ENCODE results near the gene PLCB1.

- TF ChIP-seq, protein P1, sequence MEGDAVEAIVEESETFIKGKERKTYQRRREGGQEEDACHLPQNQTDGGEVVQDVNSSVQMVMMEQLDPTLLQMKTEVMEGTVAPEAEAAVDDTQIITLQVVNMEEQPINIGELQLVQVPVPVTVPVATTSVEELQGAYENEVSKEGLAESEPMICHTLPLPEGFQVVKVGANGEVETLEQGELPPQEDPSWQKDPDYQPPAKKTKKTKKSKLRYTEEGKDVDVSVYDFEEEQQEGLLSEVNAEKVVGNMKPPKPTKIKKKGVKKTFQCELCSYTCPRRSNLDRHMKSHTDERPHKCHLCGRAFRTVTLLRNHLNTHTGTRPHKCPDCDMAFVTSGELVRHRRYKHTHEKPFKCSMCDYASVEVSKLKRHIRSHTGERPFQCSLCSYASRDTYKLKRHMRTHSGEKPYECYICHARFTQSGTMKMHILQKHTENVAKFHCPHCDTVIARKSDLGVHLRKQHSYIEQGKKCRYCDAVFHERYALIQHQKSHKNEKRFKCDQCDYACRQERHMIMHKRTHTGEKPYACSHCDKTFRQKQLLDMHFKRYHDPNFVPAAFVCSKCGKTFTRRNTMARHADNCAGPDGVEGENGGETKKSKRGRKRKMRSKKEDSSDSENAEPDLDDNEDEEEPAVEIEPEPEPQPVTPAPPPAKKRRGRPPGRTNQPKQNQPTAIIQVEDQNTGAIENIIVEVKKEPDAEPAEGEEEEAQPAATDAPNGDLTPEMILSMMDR (IDR thresholded peaks at IDR 0.05), result no peak
- TF ChIP-seq POLR2A (IDR thresholded peaks at IDR 0.05), result no peak
- no peak for TF ChIP-seq POLR2AphosphoS5 (IDR thresholded peaks at IDR 0.05)
Measured at GRCh38 chr20:8470156-8470555, 338.1 kb downstream of the PLCB1 start.

Measured in breast epithelium (tissue), 3 donors.